GM15510 (cell line): ENCODE measurements around the gene S100A2.

Source experiments
- POLR2A ChIP-seq: IDR thresholded peaks from 3 replicates; pipeline ENCODE4 v1.6.1; 2011; ENCODE audit warnings: borderline replicate concordance; ENCODE audit not compliant: insufficient read length; ENCODE audit errors: extremely low read depth

S100A2 gene

DNA sequence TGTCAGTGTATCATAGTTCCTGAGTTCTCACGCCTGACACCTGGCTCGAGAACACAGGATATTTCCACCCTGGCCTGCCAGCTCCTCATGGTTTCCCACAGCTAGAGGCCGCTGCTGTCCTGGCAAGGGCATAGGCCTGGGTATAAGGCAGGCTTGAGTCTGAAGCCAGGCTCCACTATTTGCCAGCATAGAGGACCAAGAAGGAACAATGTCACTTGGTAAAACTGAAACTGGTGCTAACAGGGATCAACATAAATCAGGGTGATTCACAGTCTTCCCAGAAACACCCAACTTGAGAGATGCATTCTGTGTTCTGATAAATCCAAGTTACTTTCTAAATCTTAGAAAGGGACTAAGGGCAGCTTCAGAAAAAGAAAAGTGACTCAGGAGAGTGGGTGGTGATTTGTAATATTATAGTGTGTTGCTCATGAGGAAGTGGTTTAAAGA is 6.9 kb upstream of the S100A2 start:
- TF ChIP-seq POLR2A, result no peak

DNA sequence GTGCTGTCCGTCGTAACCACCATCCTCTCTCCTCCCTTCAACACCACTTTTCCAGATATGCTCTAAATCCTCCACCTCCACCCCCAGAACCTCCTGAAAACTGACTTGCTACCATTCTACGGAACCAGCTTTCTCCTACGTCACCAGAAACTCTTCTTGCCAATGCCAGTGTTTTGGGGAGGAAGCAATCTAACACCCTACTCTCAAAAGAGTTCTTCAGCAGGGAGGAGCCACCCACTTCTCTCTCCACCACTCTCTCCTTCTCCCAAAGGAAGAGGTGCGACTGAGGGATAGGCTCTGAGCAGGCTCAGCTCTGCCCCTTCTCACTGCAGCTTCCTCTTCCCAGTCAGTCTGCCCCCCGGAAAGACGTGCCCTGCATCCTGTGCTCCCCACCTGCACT is 6.1 kb upstream of the S100A2 start:
- TF ChIP-seq POLR2A, result no peak

DNA sequence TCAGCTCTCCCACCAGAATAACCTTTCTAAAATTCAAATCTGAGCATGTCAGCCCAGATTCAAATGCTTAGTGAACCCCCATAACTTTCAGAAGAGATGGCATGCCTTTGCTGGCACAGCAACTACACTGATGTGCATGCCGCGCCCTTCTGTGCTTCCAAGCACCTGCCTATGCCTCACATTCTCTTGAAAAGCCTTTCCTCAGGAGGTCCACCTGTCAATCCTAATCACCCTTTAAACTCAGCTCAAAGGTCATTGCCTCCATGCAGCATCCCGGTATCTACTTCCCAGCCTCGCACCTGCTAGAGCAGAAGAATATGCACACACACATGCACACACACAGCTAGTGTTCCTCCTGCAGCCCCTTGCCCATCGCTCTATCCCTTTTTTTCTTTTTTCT is 5.2 kb upstream of the S100A2 start:
- TF ChIP-seq POLR2A, result no peak

DNA sequence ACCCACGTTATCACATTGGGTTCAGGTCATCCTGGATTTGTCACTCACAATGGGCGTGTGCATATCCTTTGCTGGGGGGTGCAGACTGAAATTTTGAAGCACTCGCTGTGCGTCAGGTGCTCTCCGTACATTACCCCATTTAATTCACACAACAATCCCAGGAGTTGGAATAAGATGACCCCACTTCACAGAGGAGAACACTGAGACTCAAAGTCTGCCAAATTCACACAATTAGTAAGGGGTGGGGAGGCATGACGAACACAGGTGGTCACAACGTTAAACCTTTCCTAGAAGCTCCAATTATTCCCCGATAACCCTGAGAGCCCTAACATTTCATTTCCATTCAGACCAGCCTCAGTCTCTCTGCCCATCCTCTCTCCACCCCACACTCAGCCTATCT is 3.8 kb upstream of the S100A2 start:
- TF ChIP-seq POLR2A, result no peak

DNA sequence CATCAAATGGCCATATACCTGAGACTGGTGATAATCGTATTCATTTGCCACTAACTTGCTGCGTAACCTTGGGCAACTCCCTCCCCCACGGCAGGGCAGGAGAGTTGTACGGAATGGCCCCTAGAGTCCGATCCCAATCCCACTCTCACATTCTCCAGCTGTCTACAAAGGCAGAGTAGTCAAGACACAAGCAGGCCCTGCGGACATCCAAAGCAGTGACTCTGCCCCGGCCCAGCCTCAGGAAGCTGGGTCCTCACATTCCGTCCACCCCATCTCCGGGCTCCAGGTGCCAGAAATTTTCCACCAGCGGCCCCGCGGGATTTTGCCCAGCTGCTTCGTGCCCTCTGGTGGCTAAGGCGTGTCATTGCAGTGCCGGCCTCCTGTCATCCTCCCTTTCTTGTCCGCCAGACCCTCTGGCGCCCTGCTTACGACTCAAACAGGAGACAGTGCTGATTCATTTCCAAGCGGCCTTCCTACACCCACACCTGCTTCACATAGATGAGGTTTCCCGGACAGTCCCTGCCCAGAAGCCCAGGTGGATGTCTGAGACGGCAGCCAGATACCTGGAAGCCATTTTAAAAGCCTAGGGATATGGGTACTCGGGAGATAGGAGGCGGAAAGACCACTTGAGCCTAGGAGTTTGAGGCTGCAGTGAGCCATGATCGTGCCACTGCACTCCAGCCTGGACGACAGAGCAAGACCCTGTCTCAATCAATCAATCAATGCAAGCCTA is 2.9 kb upstream of the S100A2 start:
- no peak for TF ChIP-seq POLR2A

DNA sequence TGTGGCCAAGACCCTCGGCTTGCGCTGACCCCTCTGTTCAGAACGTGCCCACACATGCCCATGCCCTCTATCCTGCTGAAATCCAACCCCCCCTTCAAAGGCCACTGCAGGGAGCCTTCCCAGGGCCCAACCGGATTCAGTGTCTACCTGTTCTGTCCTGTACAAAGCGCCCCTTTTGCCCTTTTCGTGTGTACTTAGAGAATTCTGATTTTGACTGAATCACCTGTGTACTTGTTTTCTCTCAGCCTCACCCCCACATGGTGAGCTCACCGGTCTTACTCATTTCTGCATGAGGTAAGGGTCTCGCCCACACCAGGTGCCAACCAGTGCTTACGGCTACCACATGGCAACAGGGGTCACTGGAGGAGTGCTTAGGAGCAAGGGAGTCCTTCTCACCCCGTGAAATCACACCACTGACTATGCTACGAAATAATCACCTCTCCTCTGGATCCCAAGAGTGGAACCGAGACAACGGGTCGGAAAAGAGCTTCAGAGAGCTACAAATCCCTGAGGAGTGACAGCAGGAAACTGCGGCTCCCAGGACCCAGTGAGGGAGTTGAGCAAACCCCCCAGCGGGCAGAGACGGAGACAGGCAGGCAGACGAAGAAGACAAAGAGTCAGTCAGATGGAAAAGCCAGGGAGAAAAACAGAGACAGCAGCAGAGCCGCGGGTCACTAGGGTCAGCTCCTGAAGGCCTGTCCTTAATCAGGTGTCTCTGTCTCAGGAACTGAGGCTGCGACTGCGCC is 2.1 kb upstream of the S100A2 start:
- TF ChIP-seq POLR2A, result no peak

DNA sequence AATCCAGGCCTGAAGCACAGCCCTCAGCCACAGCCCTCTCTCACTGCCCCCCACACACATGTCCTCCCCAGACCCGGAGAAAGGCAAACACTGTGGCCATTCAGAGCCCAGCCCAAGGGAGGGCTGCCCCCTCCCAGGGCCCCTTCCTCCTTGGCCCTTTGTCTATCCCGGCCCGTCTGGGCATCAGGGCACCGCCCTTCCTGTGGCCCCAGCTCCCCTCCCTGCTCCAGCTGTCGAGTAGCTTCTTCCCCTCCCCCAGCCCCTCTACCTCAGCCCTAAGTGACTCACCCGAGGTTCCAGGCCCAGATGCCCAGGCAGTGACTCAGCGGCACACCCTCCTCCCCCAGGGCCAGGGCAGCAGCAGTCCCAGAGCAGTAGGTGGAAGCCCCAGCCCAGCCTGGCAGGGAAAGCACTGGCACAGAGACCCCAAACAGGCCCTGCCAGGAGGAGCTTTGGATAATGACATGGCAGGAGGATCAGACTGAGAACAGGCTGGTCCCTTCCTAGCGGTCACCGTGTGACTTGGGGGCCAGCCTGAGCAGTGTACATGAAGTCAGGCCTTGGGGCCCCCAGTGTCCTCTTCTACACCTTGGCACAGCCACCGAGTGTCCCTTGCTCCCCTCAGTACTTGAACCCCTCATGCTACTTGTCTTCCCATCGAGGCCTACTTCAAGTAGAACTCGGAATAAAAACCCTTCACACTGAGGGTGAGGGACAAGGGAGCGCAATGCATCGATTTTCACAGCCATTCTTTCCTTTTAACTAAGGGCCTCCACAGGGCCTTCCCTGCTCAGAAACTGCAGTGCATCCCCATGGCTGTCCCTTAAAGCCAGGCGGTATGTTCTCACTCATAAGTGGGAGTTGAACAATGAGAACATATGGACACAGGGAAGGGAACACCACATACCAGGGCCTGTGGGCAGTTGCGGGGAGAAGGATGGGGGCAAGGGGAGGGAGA is 1.0 kb upstream of the S100A2 start:
- TF ChIP-seq POLR2A, result no peak

DNA sequence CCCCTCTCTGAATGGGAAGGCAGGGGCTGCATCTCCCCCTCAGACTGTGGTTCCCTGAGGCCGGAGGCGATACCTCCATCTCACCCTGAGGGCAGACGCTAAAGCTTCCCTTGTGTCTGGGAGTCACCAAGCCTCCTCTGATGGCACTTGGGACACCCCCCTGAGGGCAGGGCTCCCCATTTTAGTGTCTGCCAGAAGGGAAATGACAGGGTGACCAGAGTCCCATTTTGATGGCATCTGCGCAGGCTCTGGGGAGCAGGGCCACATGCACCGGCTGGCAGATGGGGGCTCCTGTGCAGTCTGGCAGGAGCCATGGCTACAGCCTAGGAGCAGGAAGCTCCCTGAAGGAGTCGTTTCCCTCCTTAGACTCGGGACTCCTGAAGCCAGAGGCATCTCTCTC is 1.7 kb downstream of the S100A2 start:
- TF ChIP-seq POLR2A, result no peak

DNA sequence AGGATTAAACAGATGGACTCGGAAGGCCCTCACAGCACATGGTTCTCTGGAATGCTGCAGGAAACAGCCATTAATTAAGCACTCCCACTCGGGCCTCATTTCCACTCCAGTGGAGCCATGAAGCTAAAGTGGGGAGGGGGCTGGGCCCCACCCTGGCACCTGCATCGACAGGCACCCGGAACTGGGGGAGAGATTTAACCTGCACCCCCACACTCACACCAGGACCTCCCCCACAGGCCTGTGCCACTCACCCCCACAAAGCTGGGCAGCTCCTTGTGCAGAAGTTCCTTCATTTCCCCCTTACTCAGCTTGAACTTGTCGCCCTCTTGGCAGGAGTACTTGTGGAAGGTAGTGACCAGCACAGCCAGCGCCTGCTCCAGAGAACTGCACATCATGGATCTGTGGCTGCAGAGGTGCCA is 2.2 kb downstream of the S100A2 start:
- TF ChIP-seq POLR2A, result no peak

DNA sequence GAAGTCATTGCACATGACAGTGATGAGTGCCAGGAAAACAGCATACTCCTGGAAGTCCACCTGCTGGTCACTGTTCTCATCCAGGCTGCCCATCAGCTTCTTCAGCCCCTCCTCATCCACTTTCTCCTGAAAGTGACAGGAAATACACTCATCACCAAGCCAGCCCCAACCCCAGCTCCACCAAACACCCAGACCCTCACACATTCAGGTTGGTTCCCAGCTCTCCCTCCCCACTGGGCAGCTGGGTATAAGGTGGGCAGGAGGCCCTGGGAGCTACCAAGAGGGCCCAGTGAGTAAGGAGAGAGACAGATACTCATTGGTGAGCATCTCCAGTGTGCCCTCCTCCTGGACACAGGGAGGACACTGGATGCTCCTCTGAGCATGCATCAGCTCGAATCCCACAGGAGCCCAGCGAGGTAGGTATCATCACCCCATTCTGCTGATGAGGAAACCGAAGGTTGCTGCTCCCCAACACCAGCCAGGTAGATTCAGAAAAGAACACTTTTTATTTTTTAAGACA is 4.1 kb downstream of the S100A2 start:
- TF ChIP-seq POLR2A, result no peak

DNA sequence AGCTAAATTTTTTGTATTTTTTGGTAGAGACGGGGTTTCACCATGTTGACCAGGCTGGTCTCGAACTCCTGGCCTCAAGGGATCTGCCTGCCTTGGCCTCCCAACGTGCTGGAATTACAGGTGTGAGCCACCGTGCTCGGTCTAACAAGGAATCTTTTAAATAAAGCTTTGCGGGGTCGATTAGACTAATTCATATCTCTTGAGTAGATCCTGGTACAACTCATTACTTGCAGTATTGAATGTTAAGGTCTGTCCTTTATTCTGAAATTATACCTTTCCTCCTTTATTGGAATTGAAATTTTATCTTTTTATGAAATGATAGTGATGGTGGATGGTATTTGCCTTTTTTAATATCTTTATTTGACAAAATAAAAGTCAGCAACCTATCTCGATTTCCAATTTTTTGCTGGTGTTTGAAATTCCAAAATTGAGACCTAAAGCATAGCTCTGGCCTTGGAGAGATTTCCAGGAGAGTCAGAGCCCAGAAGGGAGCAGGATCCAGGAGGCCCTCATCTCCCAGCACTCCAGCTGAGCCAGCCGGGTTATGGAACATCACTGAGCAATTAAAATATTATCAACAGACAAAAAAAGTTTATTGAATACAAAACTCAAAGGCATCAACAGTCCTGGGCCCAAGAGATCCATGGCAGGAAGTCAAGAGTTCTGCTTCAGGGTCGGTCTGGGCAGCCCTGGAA is 4.7 kb downstream of the S100A2 start:
- no peak for TF ChIP-seq POLR2A

DNA sequence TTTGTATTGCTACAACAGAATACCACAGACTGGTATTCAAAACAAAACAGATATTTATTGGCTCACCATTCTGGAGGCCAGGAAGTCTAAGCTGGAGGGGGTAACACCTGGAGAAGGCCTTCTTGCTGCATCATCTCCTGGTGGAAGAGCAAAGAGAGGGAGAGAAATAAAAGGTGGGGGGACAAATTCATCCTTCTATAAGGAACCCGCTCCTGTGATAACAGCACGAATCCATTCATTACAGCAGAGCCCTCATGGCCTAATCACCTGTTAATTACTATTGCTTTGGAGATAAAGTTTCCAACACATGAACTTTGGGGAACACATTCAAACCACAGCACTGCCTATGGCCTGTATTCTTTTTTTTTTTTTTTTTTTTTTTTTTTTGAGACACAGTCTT is 5.4 kb downstream of the S100A2 start:
- no peak for TF ChIP-seq POLR2A

DNA sequence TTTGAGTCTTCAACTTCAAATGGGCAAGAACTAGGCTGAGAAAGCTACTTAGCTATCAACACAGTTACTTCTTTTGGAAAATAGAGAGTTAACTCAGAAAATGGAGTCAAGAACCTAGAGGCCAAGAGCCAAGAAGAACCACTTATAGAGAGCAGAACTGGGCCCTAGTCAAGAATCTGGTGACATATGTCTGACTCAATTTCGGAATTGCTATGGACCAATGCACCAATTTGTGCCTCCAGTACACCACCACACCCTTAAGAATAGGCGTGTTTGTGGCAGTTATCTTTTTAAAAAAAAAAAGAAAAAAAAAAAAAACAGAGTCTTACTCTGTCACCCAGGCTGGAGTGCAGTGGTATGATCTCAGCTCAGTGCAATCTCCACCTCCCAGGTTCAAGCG is 7.8 kb downstream of the S100A2 start:
- no peak for TF ChIP-seq POLR2A

DNA sequence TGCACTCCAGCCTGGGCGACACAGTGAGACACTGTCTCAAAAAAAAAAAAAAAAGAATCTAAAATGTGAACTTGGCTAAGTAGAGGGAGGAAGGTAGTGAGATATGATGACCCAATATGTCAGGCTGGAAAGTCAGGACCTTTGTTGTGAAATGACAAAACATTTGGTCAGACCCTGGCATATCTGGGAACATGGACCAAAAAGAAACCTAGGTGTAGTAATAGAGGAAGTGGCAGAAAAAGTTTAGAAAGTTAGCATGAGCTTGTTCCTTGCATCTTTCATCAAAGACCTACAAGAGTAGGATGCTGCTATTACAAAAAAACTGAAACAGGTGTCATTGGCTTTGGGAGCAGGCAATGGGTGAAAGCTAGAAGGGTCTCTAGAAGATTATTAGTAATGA is 9.3 kb downstream of the S100A2 start:
- no peak for TF ChIP-seq POLR2A
